UCSD-AML1 (cell line): ENCODE data around the gene HS6ST2.
A peak's percentile ranks its signal among the peaks of the same experiment; 100 is the strongest.
"Not testable (repeated sequence)": the region's sequence is repeated elsewhere in the genome, so short reads cannot be mapped to it uniquely, and the experiment has no call there.

ENCODE experiments used
- DNase-seq: peaks from one replicate; lab custom pipeline; 2025; ENCODE audit not compliant: unreplicated experiment; lab: John Stamatoyannopoulos, UW

HS6ST2 gene

GRCh38 chrX:132945055-132945599 is 13.3 kb downstream of the HS6ST2 start:
- DNase-seq = not testable (repeated sequence)

GRCh38 chrX:132940727-132941327 is 17.6 kb downstream of the HS6ST2 start:
- no peak for DNase-seq

GRCh38 chrX:132933170-132933569 is 25.3 kb downstream of the HS6ST2 start:
- no peak for DNase-seq

- no peak for DNase-seq
Observed at GRCh38 chrX:132924426-132924825, 34.0 kb downstream of the HS6ST2 start.

GRCh38 chrX:132918523-132918922 is 39.9 kb downstream of the HS6ST2 start:
- DNase-seq = no peak

- DNase-seq = no peak
Observed at GRCh38 chrX:132916349-132916748, 42.1 kb downstream of the HS6ST2 start.

GRCh38 chrX:132909643-132910042 is 48.8 kb downstream of the HS6ST2 start:
- no peak for DNase-seq

GRCh38 chrX:132908891-132909290 is 49.5 kb downstream of the HS6ST2 start:
- DNase-seq = no peak

- no peak for DNase-seq
Observed at GRCh38 chrX:132900633-132901293, 57.7 kb downstream of the HS6ST2 start.

- DNase-seq = no peak
Observed at GRCh38 chrX:132887569-132887968, 70.9 kb downstream of the HS6ST2 start.

GRCh38 chrX:132883358-132883915 is 75.0 kb downstream of the HS6ST2 start:
- DNase-seq = no peak

GRCh38 chrX:132880753-132881152 is 77.7 kb downstream of the HS6ST2 start:
- not testable (repeated sequence) for DNase-seq

- DNase-seq = peak; percentile 17
Observed at GRCh38 chrX:132877954-132878536, 80.4 kb downstream of the HS6ST2 start.

- no peak for DNase-seq
Observed at GRCh38 chrX:132876523-132877338, 81.7 kb downstream of the HS6ST2 start.

- DNase-seq = no peak
Observed at GRCh38 chrX:132875650-132876522, 82.5 kb downstream of the HS6ST2 start.

GRCh38 chrX:132862562-132862961 is 95.9 kb downstream of the HS6ST2 start:
- no peak for DNase-seq

GRCh38 chrX:132861076-132861475 is 97.4 kb downstream of the HS6ST2 start:
- no peak for DNase-seq

- no peak for DNase-seq
Observed at GRCh38 chrX:132860200-132860599, 98.2 kb downstream of the HS6ST2 start.

- no peak for DNase-seq
Observed at GRCh38 chrX:132858018-132858417, 100.4 kb downstream of the HS6ST2 start.

GRCh38 chrX:132855780-132856341 is 102.6 kb downstream of the HS6ST2 start:
- DNase-seq = no peak
